D341Med (cell line): ENCODE results near the gene ENTPD5.
"Not testable (repeated sequence)": the region's sequence is repeated elsewhere in the genome, so short reads cannot be mapped to it uniquely, and the experiment has no call there.

ENCODE experiments used
- DNase-seq: peaks from one replicate; pipeline ENCODE4 v3.0.0; 2012; ENCODE audit warnings: low spot score

Gene ENTPD5

GRCh38 chr14:74005664-74006063 is 13.4 kb downstream of the ENTPD5 start:
- DNase-seq, result not testable (repeated sequence)

- DNase-seq, result no peak
Observed at GRCh38 chr14:73998726-73999125, 20.4 kb downstream of the ENTPD5 start.

GRCh38 chr14:73997944-73998447 is 21.1 kb downstream of the ENTPD5 start:
- DNase-seq, result no peak

- no peak for DNase-seq
Observed at GRCh38 chr14:73997108-73997943, 21.8 kb downstream of the ENTPD5 start.

- DNase-seq, result no peak
Observed at GRCh38 chr14:73996731-73997107, 22.4 kb downstream of the ENTPD5 start.

GRCh38 chr14:73995977-73996378 is 23.1 kb downstream of the ENTPD5 start:
- no peak for DNase-seq

- not testable (repeated sequence) for DNase-seq
Observed at GRCh38 chr14:73994926-73995325, 24.2 kb downstream of the ENTPD5 start.

- no peak for DNase-seq
Observed at GRCh38 chr14:73991092-73991491, 28.0 kb downstream of the ENTPD5 start.

GRCh38 chr14:73988656-73989055 is 30.4 kb downstream of the ENTPD5 start:
- not testable (repeated sequence) for DNase-seq

- DNase-seq, result no peak
Observed at GRCh38 chr14:73988065-73988464, 31.0 kb downstream of the ENTPD5 start.

- DNase-seq, result no peak
Observed at GRCh38 chr14:73977896-73978295, 41.2 kb downstream of the ENTPD5 start.

- DNase-seq, result no peak
Observed at GRCh38 chr14:73976125-73976524, 43.0 kb downstream of the ENTPD5 start.

GRCh38 chr14:73973497-73973896 is 45.6 kb downstream of the ENTPD5 start:
- DNase-seq, result no peak

GRCh38 chr14:73968885-73969284 is 50.2 kb downstream of the ENTPD5 start:
- no peak for DNase-seq

- no peak for DNase-seq
Observed at GRCh38 chr14:73965216-73965615, 53.9 kb downstream of the ENTPD5 start.

GRCh38 chr14:73961192-73961591 is 57.9 kb downstream of the ENTPD5 start:
- no peak for DNase-seq

- no peak for DNase-seq
Observed at GRCh38 chr14:73958591-73958990, 60.5 kb downstream of the ENTPD5 start.

- DNase-seq, result no peak
Observed at GRCh38 chr14:73955674-73956073, 63.4 kb downstream of the ENTPD5 start.

GRCh38 chr14:73953731-73954130 is 65.4 kb downstream of the ENTPD5 start:
- DNase-seq, result no peak

GRCh38 chr14:73949752-73950734 is 69.0 kb downstream of the ENTPD5 start, which contains the start of the genes COQ6 and FAM161B:
TSS of gene COQ6 (plus strand) at chr14:73950302. CDS start at chr14:73950333, 31 bp downstream.
TSS of gene FAM161B (minus strand) at chr14:73950094. CDS start at chr14:73950026, 68 bp downstream.
- peak; percentile 93 for DNase-seq

GRCh38 chr14:73945159-73945670 is 73.9 kb downstream of the ENTPD5 start:
- DNase-seq, result no peak
